HTERT RPE-1 (cell line): Measurements from ENCODE around the gene BANK1.

Source experiments
- in situ Hi-C: fragments of 300-500 bp; cut with MboI; formaldehyde crosslinking; loops from 4 replicates; pipeline ENCODE4 v1.14.3; 2020; ENCODE audit warnings: low sequenced_read_pairs

The BANK1 gene

GRCh38 chr4:102007959-102008425 is 217.5 kb downstream of the BANK1 start:
- in situ Hi-C loops = no loop called here

GRCh38 chr4:102008711-102009110 is 218.2 kb downstream of the BANK1 start:
- in situ Hi-C loops = no loop called here

- in situ Hi-C loops = no loop called here
Measured at GRCh38 chr4:102022343-102022742, 231.8 kb downstream of the BANK1 start.

- in situ Hi-C loops = no loop called here
Measured at GRCh38 chr4:102027961-102028360, 237.4 kb downstream of the BANK1 start.

- in situ Hi-C loops = no loop called here
Measured at GRCh38 chr4:102031406-102031805, 240.9 kb downstream of the BANK1 start.

GRCh38 chr4:102036016-102036415 is 245.5 kb downstream of the BANK1 start:
- in situ Hi-C loops = no loop called here

- in situ Hi-C loops = no loop called here
Measured at GRCh38 chr4:102036619-102037376, 246.3 kb downstream of the BANK1 start.

GRCh38 chr4:102037566-102037965 is 247.0 kb downstream of the BANK1 start:
- in situ Hi-C loops = no loop called here

- in situ Hi-C loops = no loop called here
Measured at GRCh38 chr4:102042871-102043802, 252.6 kb downstream of the BANK1 start.

- in situ Hi-C loops = no loop called here
Measured at GRCh38 chr4:102047616-102048015, 257.1 kb downstream of the BANK1 start.

GRCh38 chr4:102055805-102056204 is 265.3 kb downstream of the BANK1 start:
- in situ Hi-C loops = no loop called here

- in situ Hi-C loops = no loop called here
Measured at GRCh38 chr4:102057122-102057521, 266.6 kb downstream of the BANK1 start.

GRCh38 chr4:102061133-102061532 is 270.6 kb downstream of the BANK1 start:
- in situ Hi-C loops = no loop called here

GRCh38 chr4:102064747-102065442 is 274.4 kb downstream of the BANK1 start:
- in situ Hi-C loops = no loop called here

- in situ Hi-C loops = no loop called here
Measured at GRCh38 chr4:102076622-102077021, 286.1 kb downstream of the BANK1 start.

GRCh38 chr4:102080184-102080583 is 289.7 kb downstream of the BANK1 start:
- in situ Hi-C loops = no loop called here

- in situ Hi-C loops = no loop called here
Measured at GRCh38 chr4:102089850-102090621, 299.5 kb downstream of the BANK1 start.

- in situ Hi-C loops = no loop called here
Measured at GRCh38 chr4:102091656-102092055, 301.1 kb downstream of the BANK1 start.

GRCh38 chr4:102094481-102094880 is 304.0 kb downstream of the BANK1 start:
- in situ Hi-C loops = no loop called here

- in situ Hi-C loops = no loop called here
Measured at GRCh38 chr4:102103368-102103767, 312.8 kb downstream of the BANK1 start.
